SK-N-SH (cell line): ENCODE data around the gene ATP6V0E1. TPM values are rescaled to one million over a fixed set of nuclear protein-coding genes. Genes with fewer than 3 reads are reported as not detected.

Source experiments
- CTCF ChIA-PET: fragments of 300-600, 350-600 bp; formaldehyde crosslinking; extraction: SDS; loops from one replicate; lab custom pipeline; 2021; lab: Yijun Ruan, JAX
- POLR2A ChIA-PET: fragments of 350-600 bp; sonication (Branson Sonifier 250); formaldehyde crosslinking; extraction: SDS; loops from one replicate; lab custom pipeline; 2020; ENCODE audit warnings: antibody characterized with exemption, inconsistent platforms; lab: Yijun Ruan, JAX
- DNase-seq: peaks from one replicate; pipeline ENCODE4 v3.0.0; 2012
- H2AFZ ChIP-seq: fragments of 200-600 bp; sonication (generic); 2 replicates; pipeline ENCODE4 v1.8.1; 2016; ENCODE audit warnings: antibody characterized with exemption, mild to moderate bottlenecking, low read depth
- H3F3A ChIP-seq: fragments of 200-600 bp; sonication (generic); replicated peaks from 2 replicates; pipeline ENCODE3; 2016; ENCODE audit warnings: antibody characterized with exemption, mild to moderate bottlenecking; ENCODE audit not compliant: insufficient read depth
- H3K27ac ChIP-seq, 2 experiments: fragments of 200-500 bp in 1 of 2; fragments of 200-600 bp in 1 of 2; sonication (Bioruptor generic) in 1 of 2; sonication (generic), shearing (Covaris generic) in 1 of 2; 2 replicates each; pipeline versions ENCODE4 v1.5.1 to v1.6.1; 2014 to 2016; ENCODE audit warnings: low read depth in 2 of 2, inconsistent platforms in 1 of 2, low read length in 1 of 2, mild to moderate bottlenecking in 1 of 2, mixed read lengths in 1 of 2
- H3K27me3 ChIP-seq: fragments of 200-600 bp; sonication (generic), shearing (Covaris generic); 2 replicates; pipeline ENCODE4 v1.6.1; 2016; ENCODE audit warnings: mixed run types; ENCODE audit not compliant: insufficient read depth
- H3K36me3 ChIP-seq, 2 experiments: fragments of 200-500 bp in 1 of 2; fragments of 200-600 bp in 1 of 2; sonication (Bioruptor generic) in 1 of 2; sonication (generic) in 1 of 2; replicated peaks in 1 of 2; 2 replicates each; pipeline versions ENCODE3 to v1.5.1; 2014 to 2016; ENCODE audit warnings: low read length in 1 of 2, mild to moderate bottlenecking in 1 of 2; ENCODE audit not compliant: insufficient read depth in 2 of 2, control insufficient read depth in 1 of 2
- H3K4me1 ChIP-seq, 2 experiments: fragments of 200-500 bp in 1 of 2; fragments of 200-600 bp in 1 of 2; sonication (Bioruptor generic) in 1 of 2; sonication (generic), shearing (Covaris generic) in 1 of 2; 2 replicates each; pipeline versions ENCODE4 v1.5.1 to v1.6.1; 2014 to 2016; ENCODE audit warnings: low read depth in 1 of 2, low read length in 1 of 2, mixed run types in 1 of 2; ENCODE audit not compliant: insufficient read depth in 2 of 2, control insufficient read depth in 1 of 2
- H3K4me2 ChIP-seq: fragments of 200-600 bp; sonication (generic), shearing (Covaris generic); 2 replicates; pipeline ENCODE4 v1.6.1; 2017; ENCODE audit warnings: mixed run types
- H3K4me3 ChIP-seq, 2 experiments: fragments of 200-500 bp in 1 of 2; fragments of 200-600 bp in 1 of 2; sonication (Bioruptor generic) in 1 of 2; sonication (generic), shearing (Covaris generic) in 1 of 2; 2 replicates each; pipeline versions ENCODE4 v1.5.1 to v1.8.1; 2014 to 2016; ENCODE audit warnings: low read depth in 2 of 2, inconsistent platforms in 1 of 2, low read length in 1 of 2, mild to moderate bottlenecking in 1 of 2, mixed read lengths in 1 of 2, moderate library complexity in 1 of 2
- H3K79me2 ChIP-seq: fragments of 200-600 bp; sonication (generic); 2 replicates; pipeline ENCODE4 v1.8.1; 2017; ENCODE audit warnings: mild to moderate bottlenecking; ENCODE audit not compliant: insufficient read depth
- H3K9ac ChIP-seq: fragments of 200-600 bp; sonication (generic); 2 replicates; pipeline ENCODE4 v1.6.1; 2017; ENCODE audit warnings: mixed run types
- H3K9me2 ChIP-seq: fragments of 200-600 bp; sonication (generic); 2 replicates; pipeline ENCODE4 v1.6.1; 2017; ENCODE audit warnings: mixed run types
- H3K9me3 ChIP-seq: fragments of 200-600 bp; sonication (generic); 2 replicates; pipeline ENCODE4 v1.6.1; 2017; ENCODE audit warnings: mixed run types, mild to moderate bottlenecking, moderate library complexity
- H4K20me1 ChIP-seq: fragments of 200-600 bp; sonication (generic); 2 replicates; pipeline ENCODE4 v1.6.1; 2017; ENCODE audit warnings: mild to moderate bottlenecking, mixed run types; ENCODE audit not compliant: insufficient read depth
- CHD2 ChIP-seq: fragments of 150-350 bp; IDR thresholded peaks from 2 replicates; pipeline ENCODE4 v1.6.1; 2018; ENCODE audit warnings: low read length; ENCODE audit not compliant: partially characterized antibody
- MXI1 ChIP-seq: IDR thresholded peaks from 2 replicates; pipeline ENCODE4 v1.6.1; 2012; ENCODE audit warnings: mild to moderate bottlenecking, low read depth, low read length, improper control_type of control experiment
- PBX3 ChIP-seq: IDR thresholded peaks from 2 replicates; pipeline ENCODE4; 2012
- POLR2AphosphoS5 ChIP-seq: IDR thresholded peaks from 2 replicates; pipeline ENCODE4 v1.6.1; 2012; ENCODE audit warnings: low read depth, low read length
- RFX5 ChIP-seq: IDR thresholded peaks from 2 replicates; pipeline ENCODE4 v1.6.1; 2012; ENCODE audit warnings: mild to moderate bottlenecking, improper control_type of control experiment, low read length
- USF2 ChIP-seq: fragments of 150-350 bp; IDR thresholded peaks from 2 replicates; pipeline ENCODE4 v1.6.1; 2017; ENCODE audit warnings: antibody characterized with exemption, low read length, low read depth, borderline replicate concordance
- YY1 ChIP-seq: IDR thresholded peaks from 2 replicates; pipeline ENCODE4 v1.4.0; 2012; ENCODE audit warnings: low read depth, mild to moderate bottlenecking
- ZBTB33 ChIP-seq: IDR thresholded peaks from 2 replicates; pipeline ENCODE4 v1.4.0; 2012; ENCODE audit warnings: low read depth, borderline replicate concordance
- WGBS: methylation state at CpG from one replicate; pipeline ENCODE4 v1.1.6; 2017; ENCODE audit warnings: low lambda C conversion rate; 5-methylcytosine and 5-hydroxymethylcytosine counted together
- polyA plus RNA-seq, 3 experiments: library from polyadenylated mRNA; depleted of rRNA; stranded (reverse); fragments of >200 nt; gene quantifications; 2 replicates each; pipeline ENCODE4 v1.2.3, GENCODE V29; 2012
- TF ChIP-seq, protein P1 (sequence below): IDR thresholded peaks from 2 replicates; pipeline ENCODE4 v1.4.0; 2012; ENCODE audit warnings: low read depth
- TF ChIP-seq, protein P2 (sequence below): IDR thresholded peaks from 2 replicates; pipeline ENCODE4 v1.6.1; 2012; ENCODE audit warnings: mild to moderate bottlenecking, low read depth, low read length, moderate library complexity

The ATP6V0E1 gene
- polyA plus RNA-seq, 1 of the 3 experiments (the other 2 are of a cell fraction): 243 TPM

GRCh38 chr5:173053041-173053440 lies 69.5 kb downstream of the ATP6V0E1 start:
- Histone ChIP-seq H2AFZ (0 out of 2 replicates have a peak overlapping the region, but pooled peaks have one; percentile 17), H3K9me3 (no peaks in the 10 kb centered on the region), H3K27me3 (no peaks in the 10 kb centered on the region), H3K4me3 (no peak overlapping the region), H3K9me2 (no peaks in the 10 kb centered on the region), H3K9ac (no peak overlapping the region), H3F3A (peaks cover 11% of the 10 kb centered on the region), H3K36me3 (no peaks in the 10 kb centered on the region), H3K27ac (no peak overlapping the region), H3K79me2 (peaks cover 6% of the 10 kb centered on the region; the same call in 1 of the 2 replicates), H3K4me1 (peaks cover 3 to 10% of the 10 kb centered on the region in 2 experiments; a peak in 3 of 4 replicates), H3K4me2 (no peak overlapping the region), H4K20me1 (no peaks in the 10 kb centered on the region)
- WGBS: 75% methylated on average over 3 of the region's 3 CpGs
- no peak for DNase-seq
- ChIA-PET POLR2A (no interaction called here), CTCF (no interaction called here)
- TF ChIP-seq MXI1 (no peak), PBX3 (no peak), YY1 (no peak), RFX5 (no peak), POLR2AphosphoS5 (no peak), USF2 (no peak)
- TF ChIP-seq, protein P1, sequence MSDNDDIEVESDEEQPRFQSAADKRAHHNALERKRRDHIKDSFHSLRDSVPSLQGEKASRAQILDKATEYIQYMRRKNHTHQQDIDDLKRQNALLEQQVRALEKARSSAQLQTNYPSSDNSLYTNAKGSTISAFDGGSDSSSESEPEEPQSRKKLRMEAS: no peak
- TF ChIP-seq, protein P2, sequence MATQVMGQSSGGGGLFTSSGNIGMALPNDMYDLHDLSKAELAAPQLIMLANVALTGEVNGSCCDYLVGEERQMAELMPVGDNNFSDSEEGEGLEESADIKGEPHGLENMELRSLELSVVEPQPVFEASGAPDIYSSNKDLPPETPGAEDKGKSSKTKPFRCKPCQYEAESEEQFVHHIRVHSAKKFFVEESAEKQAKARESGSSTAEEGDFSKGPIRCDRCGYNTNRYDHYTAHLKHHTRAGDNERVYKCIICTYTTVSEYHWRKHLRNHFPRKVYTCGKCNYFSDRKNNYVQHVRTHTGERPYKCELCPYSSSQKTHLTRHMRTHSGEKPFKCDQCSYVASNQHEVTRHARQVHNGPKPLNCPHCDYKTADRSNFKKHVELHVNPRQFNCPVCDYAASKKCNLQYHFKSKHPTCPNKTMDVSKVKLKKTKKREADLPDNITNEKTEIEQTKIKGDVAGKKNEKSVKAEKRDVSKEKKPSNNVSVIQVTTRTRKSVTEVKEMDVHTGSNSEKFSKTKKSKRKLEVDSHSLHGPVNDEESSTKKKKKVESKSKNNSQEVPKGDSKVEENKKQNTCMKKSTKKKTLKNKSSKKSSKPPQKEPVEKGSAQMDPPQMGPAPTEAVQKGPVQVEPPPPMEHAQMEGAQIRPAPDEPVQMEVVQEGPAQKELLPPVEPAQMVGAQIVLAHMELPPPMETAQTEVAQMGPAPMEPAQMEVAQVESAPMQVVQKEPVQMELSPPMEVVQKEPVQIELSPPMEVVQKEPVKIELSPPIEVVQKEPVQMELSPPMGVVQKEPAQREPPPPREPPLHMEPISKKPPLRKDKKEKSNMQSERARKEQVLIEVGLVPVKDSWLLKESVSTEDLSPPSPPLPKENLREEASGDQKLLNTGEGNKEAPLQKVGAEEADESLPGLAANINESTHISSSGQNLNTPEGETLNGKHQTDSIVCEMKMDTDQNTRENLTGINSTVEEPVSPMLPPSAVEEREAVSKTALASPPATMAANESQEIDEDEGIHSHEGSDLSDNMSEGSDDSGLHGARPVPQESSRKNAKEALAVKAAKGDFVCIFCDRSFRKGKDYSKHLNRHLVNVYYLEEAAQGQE: no peak

GRCh38 chr5:173055042-173055721 lies 71.6 kb downstream of the ATP6V0E1 start:
- Histone ChIP-seq H3F3A (peaks cover 15% of the 10 kb centered on the region), H3K36me3 (no peaks in the 10 kb centered on the region), H3K9me2 (no peaks in the 10 kb centered on the region), H2AFZ (peak overlapping the region; percentile 99), H3K9ac (peak overlapping the region; percentile 60; the same call in 1 of the 2 replicates)
- ChIA-PET POLR2A (no interaction called here), CTCF (no interaction called here)
- WGBS: 18% methylated on average over 10 of the region's 10 CpGs
- DNase-seq: no peak
- TF ChIP-seq CHD2: no peak
- no peak for TF ChIP-seq PBX3
- TF ChIP-seq ZBTB33: no peak
- TF ChIP-seq, all 33 proteins: peak for 0
- Histone ChIP-seq H3K4me3 (peak overlapping the region; percentile 95), H4K20me1 (no peaks in the 10 kb centered on the region; the same call in 1 of the 2 replicates), H3K9me3 (no peaks in the 10 kb centered on the region), H3K4me2 (peak overlapping the region; percentile 95), H3K27ac (0 out of 4 replicates have a peak overlapping the region, but pooled peaks of 1 of the 2 experiments have one; percentile 50), H3K4me1 (peaks cover 4 to 15% of the 10 kb centered on the region in 2 experiments; a peak in 3 of 4 replicates), H3K27me3 (no peaks in the 10 kb centered on the region), H3K79me2 (peaks cover 26% of the 10 kb centered on the region)
